GM19397 (cell line): Measurements from ENCODE around the gene ABCC4.
"Not testable (repeated sequence)": the region's sequence is repeated elsewhere in the genome, so short reads cannot be mapped to it uniquely, and the experiment has no call there.

Experiments used
- ATAC-seq: cut with Tn5 transposase; IDR thresholded peaks from one replicate; pipeline ENCODE4 v1.9.1; 2021; ENCODE audit warnings: mild to moderate bottlenecking, moderate library complexity; ENCODE audit not compliant: unreplicated experiment

Gene ABCC4

GRCh38 chr13:95167003-95167402, 134.2 kb downstream of the ABCC4 start:
- not testable (repeated sequence) for ATAC-seq

GRCh38 chr13:95164830-95165229, 136.4 kb downstream of the ABCC4 start:
- no peak for ATAC-seq

GRCh38 chr13:95160112-95160906, 140.9 kb downstream of the ABCC4 start:
- ATAC-seq: no peak

- no peak for ATAC-seq
These were observed 141.8 kb downstream of the ABCC4 start for GRCh38 chr13:95159458-95159857.

- no peak for ATAC-seq
These were observed 145.0 kb downstream of the ABCC4 start for GRCh38 chr13:95156208-95156607.

- ATAC-seq: no peak
These were observed 145.7 kb downstream of the ABCC4 start for GRCh38 chr13:95155504-95155903.

GRCh38 chr13:95155093-95155492, 146.2 kb downstream of the ABCC4 start:
- no peak for ATAC-seq

GRCh38 chr13:95154413-95154886, 146.8 kb downstream of the ABCC4 start:
- ATAC-seq: no peak

GRCh38 chr13:95153647-95154412, 147.4 kb downstream of the ABCC4 start:
- ATAC-seq: no peak

GRCh38 chr13:95151942-95152587, 149.2 kb downstream of the ABCC4 start:
- ATAC-seq: no peak

GRCh38 chr13:95150555-95150954, 150.7 kb downstream of the ABCC4 start:
- no peak for ATAC-seq

- no peak for ATAC-seq
These were observed 154.8 kb downstream of the ABCC4 start for GRCh38 chr13:95146486-95146885.

- no peak for ATAC-seq
These were observed 155.7 kb downstream of the ABCC4 start for GRCh38 chr13:95145587-95145986.

- ATAC-seq: no peak
These were observed 160.7 kb downstream of the ABCC4 start for GRCh38 chr13:95140502-95140901.

GRCh38 chr13:95138876-95139585, 162.2 kb downstream of the ABCC4 start:
- ATAC-seq: no peak

- no peak for ATAC-seq
These were observed 164.2 kb downstream of the ABCC4 start for GRCh38 chr13:95137096-95137495.

- no peak for ATAC-seq
These were observed 164.6 kb downstream of the ABCC4 start for GRCh38 chr13:95136638-95137037.

GRCh38 chr13:95133498-95133897, 167.8 kb downstream of the ABCC4 start:
- ATAC-seq: no peak

GRCh38 chr13:95129004-95129403, 172.2 kb downstream of the ABCC4 start:
- no peak for ATAC-seq

GRCh38 chr13:95128045-95128643, 173.1 kb downstream of the ABCC4 start:
- no peak for ATAC-seq
